ENCODE results near the gene AGBL1. TPM values are rescaled to one million over a fixed set of nuclear protein-coding genes. Genes with fewer than 3 reads are reported as not detected.

The AGBL1 gene
- total RNA-seq, 1 donor from 2014 or later, result 5.5 TPM

DNA sequence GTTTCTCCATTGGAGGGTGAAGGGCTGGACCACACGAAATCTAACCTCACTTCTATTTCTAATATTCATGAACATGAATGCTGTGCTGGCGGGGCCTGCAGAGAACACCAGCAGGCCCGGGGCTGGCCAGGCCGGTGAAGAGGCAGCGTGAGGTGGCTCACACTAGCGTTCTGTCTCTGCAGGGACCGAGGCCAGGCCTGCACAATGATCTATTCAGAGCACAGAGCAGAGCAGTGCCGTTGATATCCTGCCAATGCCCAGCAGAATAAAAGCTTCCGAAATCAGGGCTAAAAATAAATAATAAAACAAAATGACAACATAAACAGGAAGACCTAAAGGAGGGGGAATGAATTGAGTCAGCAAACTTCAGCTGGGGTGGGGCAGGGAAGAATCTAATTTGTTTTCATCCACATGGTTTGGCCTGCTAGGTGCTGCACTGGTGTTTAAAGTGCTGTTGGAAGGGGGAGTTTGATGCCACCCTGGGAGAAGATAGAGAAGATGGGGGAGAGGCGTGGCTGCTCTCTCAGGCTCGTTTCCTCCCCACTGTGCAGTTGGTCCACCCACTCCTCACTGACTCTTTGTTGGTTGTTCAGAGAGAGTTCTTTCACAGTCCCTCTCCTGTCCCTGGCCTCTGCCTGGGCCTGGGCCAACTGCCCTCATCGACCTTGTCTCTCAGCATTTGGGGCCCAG is 837.1 kb downstream of the AGBL1 start:
- peak overlapping the region; percentile 12 for H2AFZ ChIP-seq (replicated peaks)
- Mint-ChIP-seq H3K27me3 (ENCODE audit: insufficient read depth, low read depth) (peaks cover 2% of the 10 kb centered on the region), H3K9me3 (peaks cover 4% of the 10 kb centered on the region), H3K27ac (no peak overlapping the region), H3K36me3 (no peaks in the 10 kb centered on the region), H3K4me3 (no peak overlapping the region), H3K4me1 (peaks cover 2% of the 10 kb centered on the region)
- no peak overlapping the region for H3K4me2 ChIP-seq
- H3K27me3 ChIP-seq, result no peaks in the 10 kb centered on the region
- no peak overlapping the region for H3K27ac ChIP-seq
- TF ChIP-seq EZH2 (IDR thresholded peaks at IDR 0.05) (no peak), EZH2phosphoT487 (IDR thresholded peaks at IDR 0.05) (no peak)
- TF ChIP-seq, protein P1, sequence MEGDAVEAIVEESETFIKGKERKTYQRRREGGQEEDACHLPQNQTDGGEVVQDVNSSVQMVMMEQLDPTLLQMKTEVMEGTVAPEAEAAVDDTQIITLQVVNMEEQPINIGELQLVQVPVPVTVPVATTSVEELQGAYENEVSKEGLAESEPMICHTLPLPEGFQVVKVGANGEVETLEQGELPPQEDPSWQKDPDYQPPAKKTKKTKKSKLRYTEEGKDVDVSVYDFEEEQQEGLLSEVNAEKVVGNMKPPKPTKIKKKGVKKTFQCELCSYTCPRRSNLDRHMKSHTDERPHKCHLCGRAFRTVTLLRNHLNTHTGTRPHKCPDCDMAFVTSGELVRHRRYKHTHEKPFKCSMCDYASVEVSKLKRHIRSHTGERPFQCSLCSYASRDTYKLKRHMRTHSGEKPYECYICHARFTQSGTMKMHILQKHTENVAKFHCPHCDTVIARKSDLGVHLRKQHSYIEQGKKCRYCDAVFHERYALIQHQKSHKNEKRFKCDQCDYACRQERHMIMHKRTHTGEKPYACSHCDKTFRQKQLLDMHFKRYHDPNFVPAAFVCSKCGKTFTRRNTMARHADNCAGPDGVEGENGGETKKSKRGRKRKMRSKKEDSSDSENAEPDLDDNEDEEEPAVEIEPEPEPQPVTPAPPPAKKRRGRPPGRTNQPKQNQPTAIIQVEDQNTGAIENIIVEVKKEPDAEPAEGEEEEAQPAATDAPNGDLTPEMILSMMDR (IDR thresholded peaks at IDR 0.05), result no peak
- H3K9me3 ChIP-seq (ENCODE audit: low read depth), result no peaks in the 10 kb centered on the region
- H3K79me2 ChIP-seq (ENCODE audit: low read depth), result no peaks in the 10 kb centered on the region
- peak; percentile 11 for DNase-seq (ENCODE audit: low spot score)
- no peaks in the 10 kb centered on the region for H3K36me3 ChIP-seq
- H3K4me1 ChIP-seq, result peaks cover 12% of the 10 kb centered on the region
- peaks cover 8% of the 10 kb centered on the region for H3F3A ChIP-seq (ENCODE audit: low read depth)
- no peak overlapping the region for H3K9ac ChIP-seq
- no peaks in the 10 kb centered on the region for H4K20me1 ChIP-seq (ENCODE audit: low read depth)
- no peak overlapping the region for H3K4me3 ChIP-seq

DNA sequence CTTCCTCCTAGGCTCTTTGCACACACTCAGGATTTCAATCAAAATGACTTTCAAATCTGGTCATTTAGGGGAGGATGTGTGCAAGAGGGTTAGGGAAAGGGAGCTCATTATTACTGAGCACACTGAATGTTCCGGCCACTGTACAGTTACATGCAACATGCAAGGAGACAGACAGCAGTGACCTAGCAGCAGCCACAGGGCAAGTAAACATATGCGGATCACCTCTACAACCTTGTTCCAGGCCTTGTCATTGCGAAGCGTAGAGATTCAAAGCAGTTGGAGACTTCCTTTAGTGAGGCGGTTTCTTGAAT is 837.6 kb downstream of the AGBL1 start:
- TF ChIP-seq EZH2 (IDR thresholded peaks at IDR 0.05) (no peak), EZH2phosphoT487 (IDR thresholded peaks at IDR 0.05) (no peak)
- TF ChIP-seq, protein P1 (IDR thresholded peaks at IDR 0.05), result no peak
- no peak overlapping the region for H3K4me3 Mint-ChIP-seq
- H3K36me3 Mint-ChIP-seq, result no peaks in the 10 kb centered on the region
- peaks cover 2% of the 10 kb centered on the region for H3K27me3 Mint-ChIP-seq (ENCODE audit: insufficient read depth, low read depth)
- no peaks in the 10 kb centered on the region for H3K36me3 ChIP-seq
- no peaks in the 10 kb centered on the region for H4K20me1 ChIP-seq (ENCODE audit: low read depth)
- peak overlapping the region; percentile 12 for H2AFZ ChIP-seq (replicated peaks)
- no peak overlapping the region for H3K27ac ChIP-seq
- H3K4me2 ChIP-seq, result no peak overlapping the region
- H3K4me1 Mint-ChIP-seq, result peaks cover 2% of the 10 kb centered on the region
- H3K4me3 ChIP-seq, result no peak overlapping the region
- no peaks in the 10 kb centered on the region for H3K79me2 ChIP-seq (ENCODE audit: low read depth)
- no peaks in the 10 kb centered on the region for H3K27me3 ChIP-seq
- DNase-seq (ENCODE audit: low spot score), result no peak
- H3K9me3 Mint-ChIP-seq, result peaks cover 4% of the 10 kb centered on the region
- H3F3A ChIP-seq (ENCODE audit: low read depth), result peaks cover 8% of the 10 kb centered on the region
- H3K9me3 ChIP-seq (ENCODE audit: low read depth), result no peaks in the 10 kb centered on the region
- no peak overlapping the region for H3K27ac Mint-ChIP-seq
- H3K9ac ChIP-seq, result no peak overlapping the region
- H3K4me1 ChIP-seq, result peaks cover 12% of the 10 kb centered on the region

DNA sequence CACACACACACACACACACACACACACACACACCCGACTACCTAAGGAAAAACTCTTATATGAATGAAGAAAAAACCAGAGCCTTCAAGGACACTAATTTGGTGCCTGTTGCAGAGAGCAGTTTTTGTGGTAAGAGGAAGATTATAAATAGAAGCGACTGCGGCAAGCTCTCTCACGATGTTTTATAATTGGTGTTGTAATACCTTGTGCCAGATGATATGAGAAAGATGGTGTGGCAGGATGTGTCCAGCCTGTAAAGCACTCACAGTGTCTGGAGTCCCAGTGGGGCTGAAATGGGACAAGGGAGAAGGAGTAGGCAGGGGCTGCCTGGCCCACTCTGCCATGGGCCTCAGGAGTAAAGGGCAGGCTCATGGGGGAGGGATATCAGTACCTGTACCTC is 839.9 kb downstream of the AGBL1 start:
- Histone ChIP-seq H3K9me3 (ENCODE audit: low read depth) (no peaks in the 10 kb centered on the region), H3K79me2 (ENCODE audit: low read depth) (no peaks in the 10 kb centered on the region), H3K36me3 (no peaks in the 10 kb centered on the region), H3F3A (ENCODE audit: low read depth) (peaks cover 8% of the 10 kb centered on the region), H2AFZ (replicated peaks) (no peak overlapping the region), H4K20me1 (ENCODE audit: low read depth) (no peaks in the 10 kb centered on the region), H3K4me2 (no peak overlapping the region), H3K4me1 (peaks cover 12% of the 10 kb centered on the region), H3K27me3 (no peaks in the 10 kb centered on the region), H3K27ac (no peak overlapping the region), H3K9ac (no peak overlapping the region), H3K4me3 (no peak overlapping the region)
- Mint-ChIP-seq H3K36me3 (no peaks in the 10 kb centered on the region), H3K27ac (no peak overlapping the region), H3K9me3 (no peaks in the 10 kb centered on the region), H3K4me1 (peaks cover 2% of the 10 kb centered on the region), H3K4me3 (no peak overlapping the region), H3K27me3 (ENCODE audit: insufficient read depth, low read depth) (peaks cover 2% of the 10 kb centered on the region)
- TF ChIP-seq EZH2 (IDR thresholded peaks at IDR 0.05) (no peak), EZH2phosphoT487 (IDR thresholded peaks at IDR 0.05) (no peak)
- TF ChIP-seq, protein P1 (IDR thresholded peaks at IDR 0.05), result no peak
- no peak for DNase-seq (ENCODE audit: low spot score)

Measured in neural progenitor cell (in vitro differentiated cells).